Activated T-cell treated with anti-CD3 and anti-CD28 coated beads, Interleukin-2, amount 50 U/mL, for 72 hours (primary cell): ENCODE results near the gene MRPL50. TPM values are rescaled to one million over a fixed set of nuclear protein-coding genes. Genes with fewer than 3 reads are reported as not detected.

ENCODE experiments used
- ATAC-seq, 2 donors: fragments of 150-1000 bp; cut with Tn5 transposase; replicated peaks in 1 of 2; 2 replicates each; pipeline ENCODE4 v1.10.0; 2021; ENCODE audit warnings: moderate library complexity in 2 of 2, mild to moderate bottlenecking in 1 of 2
- DNase-seq, 2 donors: peaks; one replicate each; pipeline ENCODE4 v3.0.0; 2021 to 2022; ENCODE audit warnings: mixed read lengths in 1 of 2
- H3K27ac Mint-ChIP-seq: one replicate; pipeline ENCODE4 v1.8.0; 2022; ENCODE audit warnings: mild to moderate bottlenecking, moderate library complexity, mixed read lengths
- H3K27me3 Mint-ChIP-seq: one replicate; pipeline ENCODE4 v1.8.0; 2022; ENCODE audit warnings: low read depth, mixed read lengths
- H3K36me3 Mint-ChIP-seq, 2 donors: one replicate each; pipeline ENCODE4 v1.8.0; 2022; ENCODE audit warnings: mixed read lengths in 2 of 2, mild to moderate bottlenecking in 1 of 2; ENCODE audit not compliant: insufficient read depth in 2 of 2
- H3K4me1 Mint-ChIP-seq: one replicate; pipeline ENCODE4 v1.8.0; 2022; ENCODE audit warnings: low read depth, mixed read lengths
- H3K4me3 Mint-ChIP-seq, 2 donors: one replicate each; pipeline ENCODE4 v1.8.0; 2022; ENCODE audit warnings: mild to moderate bottlenecking in 2 of 2, mixed read lengths in 2 of 2, moderate library complexity in 2 of 2
- H3K9me3 Mint-ChIP-seq, 2 donors: one replicate each; pipeline ENCODE4 v1.8.0; 2022; ENCODE audit warnings: mixed read lengths in 2 of 2
- total RNA-seq, 2 donors: library from RNA; stranded (reverse); gene quantifications; one replicate each; pipeline ENCODE4 v1.2.3, GENCODE V29; 2022

The MRPL50 gene
- total RNA-seq, 2 donors from 2014 or later, result 11.6 to 11.8 TPM

GRCh38 chr9:101381833-101382342 is 16.5 kb downstream of the MRPL50 start:
- peaks cover 10% of the 10 kb centered on the region for H3K27me3 Mint-ChIP-seq
- H3K36me3 Mint-ChIP-seq, result peaks cover 2 to 16% of the 10 kb centered on the region in 2 donors
- no peak overlapping the region for H3K27ac Mint-ChIP-seq
- peaks cover 8 to 11% of the 10 kb centered on the region in 2 donors for H3K9me3 Mint-ChIP-seq
- DNase-seq (no peak), ATAC-seq (no peak)
- no peak overlapping the region for H3K4me3 Mint-ChIP-seq
- no peaks in the 10 kb centered on the region for H3K4me1 Mint-ChIP-seq

- Mint-ChIP-seq H3K4me1 (no peaks in the 10 kb centered on the region), H3K4me3 (no peak overlapping the region), H3K27me3 (peaks cover 10% of the 10 kb centered on the region), H3K36me3 (peaks cover 2 to 12% of the 10 kb centered on the region in 2 donors), H3K27ac (no peak overlapping the region), H3K9me3 (peaks cover 8 to 11% of the 10 kb centered on the region in 2 donors)
- ATAC-seq (no peak), DNase-seq (no peak)
Measured at GRCh38 chr9:101381118-101381517, 17.3 kb downstream of the MRPL50 start.

GRCh38 chr9:101380295-101380694 is 18.1 kb downstream of the MRPL50 start:
- Mint-ChIP-seq H3K27me3 (peaks cover 10% of the 10 kb centered on the region), H3K9me3 (peaks cover 8 to 11% of the 10 kb centered on the region in 2 donors), H3K36me3 (peaks cover 2 to 7% of the 10 kb centered on the region in 2 donors), H3K4me3 (no peak overlapping the region), H3K27ac (no peak overlapping the region), H3K4me1 (no peaks in the 10 kb centered on the region)
- no peak for ATAC-seq
- DNase-seq, result no peak

GRCh38 chr9:101376111-101376848 is 22.1 kb downstream of the MRPL50 start:
- Mint-ChIP-seq H3K4me3 (no peak overlapping the region), H3K36me3 (peaks cover 2% of the 10 kb centered on the region in 2 donors), H3K4me1 (no peaks in the 10 kb centered on the region), H3K9me3 (peaks cover 5 to 6% of the 10 kb centered on the region in 2 donors), H3K27me3 (peaks cover 10% of the 10 kb centered on the region), H3K27ac (no peak overlapping the region)
- ATAC-seq (no peak), DNase-seq (no peak)

GRCh38 chr9:101375546-101375945 is 22.9 kb downstream of the MRPL50 start:
- H3K4me3 Mint-ChIP-seq, result no peak overlapping the region
- peaks cover 5 to 6% of the 10 kb centered on the region in 2 donors for H3K9me3 Mint-ChIP-seq

GRCh38 chr9:101372327-101373118 is 25.9 kb downstream of the MRPL50 start:
- Mint-ChIP-seq H3K4me3 (no peak overlapping the region), H3K4me1 (no peaks in the 10 kb centered on the region), H3K27ac (no peak overlapping the region)

More at GRCh38 chr9:101375546-101375945, 22.9 kb downstream of the MRPL50 start:
- peaks cover 2% of the 10 kb centered on the region in 2 donors for H3K36me3 Mint-ChIP-seq
- no peak for ATAC-seq
- DNase-seq, result no peak
- no peak overlapping the region for H3K27ac Mint-ChIP-seq
- H3K27me3 Mint-ChIP-seq, result peaks cover 10% of the 10 kb centered on the region
- H3K4me1 Mint-ChIP-seq, result no peaks in the 10 kb centered on the region

GRCh38 chr9:101371813-101372212 is 26.6 kb downstream of the MRPL50 start:
- H3K4me1 Mint-ChIP-seq, result no peaks in the 10 kb centered on the region
- no peak overlapping the region for H3K27ac Mint-ChIP-seq
- ATAC-seq (no peak), DNase-seq (no peak)
- no peaks in the 10 kb centered on the region for H3K36me3 Mint-ChIP-seq
- H3K4me3 Mint-ChIP-seq, result no peak overlapping the region
- H3K27me3 Mint-ChIP-seq, result no peaks in the 10 kb centered on the region
- peaks cover 0 to 2% of the 10 kb centered on the region in 2 donors for H3K9me3 Mint-ChIP-seq

More at GRCh38 chr9:101372327-101373118, 25.9 kb downstream of the MRPL50 start:
- Mint-ChIP-seq H3K36me3 (no peaks in the 10 kb centered on the region), H3K9me3 (peaks cover under 1 to 2% of the 10 kb centered on the region in 2 donors), H3K27me3 (peaks cover 3% of the 10 kb centered on the region)
- no peak for DNase-seq
- ATAC-seq, result no peak

- Mint-ChIP-seq H3K36me3 (no peaks in the 10 kb centered on the region), H3K4me1 (no peaks in the 10 kb centered on the region), H3K4me3 (no peak overlapping the region), H3K9me3 (peaks cover 0 to 2% of the 10 kb centered on the region in 2 donors), H3K27me3 (peaks cover 4% of the 10 kb centered on the region), H3K27ac (no peak overlapping the region)
- ATAC-seq, result no peak
- no peak for DNase-seq
Measured at GRCh38 chr9:101369884-101370531, 28.4 kb downstream of the MRPL50 start.

GRCh38 chr9:101369286-101369685 is 29.1 kb downstream of the MRPL50 start:
- no peak overlapping the region for H3K4me3 Mint-ChIP-seq
- H3K36me3 Mint-ChIP-seq, result no peaks in the 10 kb centered on the region
- DNase-seq, result no peak
- peaks cover 4% of the 10 kb centered on the region for H3K27me3 Mint-ChIP-seq
- H3K4me1 Mint-ChIP-seq, result no peaks in the 10 kb centered on the region
- ATAC-seq, result no peak
- no peak overlapping the region for H3K27ac Mint-ChIP-seq
- H3K9me3 Mint-ChIP-seq, result peaks cover 0 to 2% of the 10 kb centered on the region in 2 donors

- no peak overlapping the region for H3K4me3 Mint-ChIP-seq
- no peaks in the 10 kb centered on the region for H3K4me1 Mint-ChIP-seq
- no peaks in the 10 kb centered on the region for H3K36me3 Mint-ChIP-seq
- peaks cover 4% of the 10 kb centered on the region for H3K27me3 Mint-ChIP-seq
- ATAC-seq, result no peak
- no peak for DNase-seq
- no peak overlapping the region for H3K27ac Mint-ChIP-seq
- H3K9me3 Mint-ChIP-seq, result peaks cover 0 to 4% of the 10 kb centered on the region in 2 donors
Measured at GRCh38 chr9:101367323-101367722, 31.1 kb downstream of the MRPL50 start.

GRCh38 chr9:101366038-101366756 is 32.2 kb downstream of the MRPL50 start:
- H3K4me1 Mint-ChIP-seq, result no peaks in the 10 kb centered on the region

GRCh38 chr9:101365181-101365580 is 33.2 kb downstream of the MRPL50 start:
- H3K9me3 Mint-ChIP-seq, result peaks cover 0 to 2% of the 10 kb centered on the region in 2 donors
- no peaks in the 10 kb centered on the region for H3K4me1 Mint-ChIP-seq
- peaks cover 4% of the 10 kb centered on the region for H3K27me3 Mint-ChIP-seq
- ATAC-seq (no peak), DNase-seq (no peak)
- H3K4me3 Mint-ChIP-seq, result no peak overlapping the region
- H3K27ac Mint-ChIP-seq, result no peak overlapping the region
- no peaks in the 10 kb centered on the region for H3K36me3 Mint-ChIP-seq

More at GRCh38 chr9:101366038-101366756, 32.2 kb downstream of the MRPL50 start:
- ATAC-seq (no peak), DNase-seq (no peak)
- H3K36me3 Mint-ChIP-seq, result no peaks in the 10 kb centered on the region
- H3K9me3 Mint-ChIP-seq, result peaks cover 0 to 2% of the 10 kb centered on the region in 2 donors
- H3K4me3 Mint-ChIP-seq, result no peak overlapping the region
- H3K27ac Mint-ChIP-seq, result no peak overlapping the region
- peaks cover 4% of the 10 kb centered on the region for H3K27me3 Mint-ChIP-seq
